Measurements from ENCODE around the gene TOR1B.
"Not testable (repeated sequence)": the region's sequence is repeated elsewhere in the genome, so short reads cannot be mapped to it uniquely, and the experiment has no call there.

Gene TOR1B

GRCh38 chr9:129776938-129777768 lies 25.8 kb upstream of the TOR1B start:
- DNase-seq = peak; percentile 36

GRCh38 chr9:129777769-129778130 lies 25.2 kb upstream of the TOR1B start:
- DNase-seq = no peak

GRCh38 chr9:129778469-129778868 lies 24.5 kb upstream of the TOR1B start:
- DNase-seq = no peak

GRCh38 chr9:129779560-129780190 lies 23.3 kb upstream of the TOR1B start:
- no peak for DNase-seq

GRCh38 chr9:129781131-129781530 lies 21.9 kb upstream of the TOR1B start:
- DNase-seq = no peak

GRCh38 chr9:129781981-129782380 lies 21.0 kb upstream of the TOR1B start:
- no peak for DNase-seq

- DNase-seq = peak; percentile 75
These were observed 19.2 kb upstream of the TOR1B start for GRCh38 chr9:129783516-129784361.

- not testable (repeated sequence) for DNase-seq
These were observed 18.0 kb upstream of the TOR1B start for GRCh38 chr9:129784970-129785369.

- no peak for DNase-seq
These were observed 17.1 kb upstream of the TOR1B start for GRCh38 chr9:129785866-129786265.

- no peak for DNase-seq
These were observed 16.5 kb upstream of the TOR1B start for GRCh38 chr9:129786481-129786880.

- no peak for DNase-seq
These were observed 8.4 kb upstream of the TOR1B start for GRCh38 chr9:129794549-129794948.

GRCh38 chr9:129796029-129796428 lies 7.0 kb upstream of the TOR1B start:
- not testable (repeated sequence) for DNase-seq

GRCh38 chr9:129798973-129799372 lies 4.0 kb upstream of the TOR1B start:
- DNase-seq = no peak

- no peak for DNase-seq
These were observed 1.5 kb upstream of the TOR1B start for GRCh38 chr9:129801504-129801903.

GRCh38 chr9:129803676-129804060 lies 684 bp downstream of the TOR1B start:
- DNase-seq = no peak

GRCh38 chr9:129806061-129806460 lies 3.1 kb downstream of the TOR1B start:
- DNase-seq = no peak

GRCh38 chr9:129809346-129809745 lies 6.4 kb downstream of the TOR1B start:
- no peak for DNase-seq

- no peak for DNase-seq
These were observed 7.1 kb downstream of the TOR1B start for GRCh38 chr9:129810116-129810515.

GRCh38 chr9:129810788-129811187 lies 7.8 kb downstream of the TOR1B start:
- DNase-seq = no peak

- DNase-seq = no peak
These were observed 9.0 kb downstream of the TOR1B start for GRCh38 chr9:129811967-129812363.

GRCh38 chr9:129812385-129812784 lies 9.4 kb downstream of the TOR1B start:
- DNase-seq = no peak

- DNase-seq = no peak
These were observed 10.7 kb downstream of the TOR1B start for GRCh38 chr9:129813661-129814060.

- DNase-seq = no peak
These were observed 11.6 kb downstream of the TOR1B start for GRCh38 chr9:129814432-129815223.
